Measurements from ENCODE around the gene ZIK1. TPM values are rescaled to one million over a fixed set of nuclear protein-coding genes. Genes with fewer than 3 reads are reported as not detected.

ZIK1 gene
- total RNA-seq, 2 donors from 2014 or later, result 3.3 to 4.9 TPM

DNA sequence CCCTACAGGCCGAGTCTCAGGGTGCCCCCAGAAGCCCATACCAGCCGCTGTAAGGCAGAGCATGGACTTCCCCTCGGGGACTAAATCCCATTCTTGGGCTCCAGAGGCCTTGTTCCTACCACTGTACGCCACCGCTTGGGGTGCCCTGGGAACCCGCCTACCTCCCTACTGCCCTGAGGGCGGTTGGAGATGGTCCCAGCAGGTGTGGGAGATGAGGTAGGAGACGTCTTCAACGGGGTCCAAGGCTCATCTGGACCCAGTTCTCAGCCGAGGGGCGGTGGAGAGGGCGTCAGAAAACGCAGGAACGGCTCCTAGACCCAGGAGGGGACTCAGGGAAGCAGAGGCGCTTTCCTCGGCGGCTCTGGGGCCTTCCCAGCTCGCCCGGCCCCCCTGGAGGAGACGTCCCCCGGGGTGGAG, 833 bp upstream of the ZIK1 start:
- Histone ChIP-seq H3K36me3 (no peaks in the 10 kb centered on the region), H3K27ac (peak overlapping the region; percentile 66 to 75), H3K27me3 (no peaks in the 10 kb centered on the region), H3K4me1 (peaks cover 0 to 21% of the 10 kb centered on the region in 2 donors), H3K4me3 (peak overlapping the region; percentile 53 to 72), H3K9me3 (peaks cover 0 to 26% of the 10 kb centered on the region in 2 donors)
- DNase-seq (ENCODE audit: low spot score), result no peak
- TF ChIP-seq CTCF (IDR thresholded peaks at IDR 0.05), result no peak

- no peak for DNase-seq (ENCODE audit: low spot score)
- Histone ChIP-seq H3K36me3 (peaks cover 33% of the 10 kb centered on the region), H3K9me3 (peaks cover 14 to 70% of the 10 kb centered on the region in 2 donors), H3K27ac (no peak overlapping the region), H3K27me3 (no peaks in the 10 kb centered on the region), H3K4me1 (peaks cover 0 to 15% of the 10 kb centered on the region in 2 donors), H3K4me3 (no peak overlapping the region)
- TF ChIP-seq CTCF (IDR thresholded peaks at IDR 0.05), result no peak
Observed at GRCh38 chr19:57587529-57587928, 3.6 kb downstream of the ZIK1 start.

- DNase-seq (ENCODE audit: low spot score), result no peak
- H3K27ac ChIP-seq, result peak overlapping the region; percentile 54 to 60
- peaks cover 0 to 5% of the 10 kb centered on the region in 2 donors for H3K9me3 ChIP-seq
- H3K4me3 ChIP-seq, result peak overlapping the region; percentile 66 to 91
- H3K36me3 ChIP-seq, result peaks cover 2% of the 10 kb centered on the region
- H3K27me3 ChIP-seq, result no peaks in the 10 kb centered on the region
- H3K4me1 ChIP-seq, result peaks cover 0 to 8% of the 10 kb centered on the region in 2 donors
- TF ChIP-seq CTCF (IDR thresholded peaks at IDR 0.05), result no peak
Observed at GRCh38 chr19:57599377-57599760, 15.4 kb downstream of the ZIK1 start.

- Histone ChIP-seq H3K27me3 (no peaks in the 10 kb centered on the region), H3K36me3 (peaks cover 7% of the 10 kb centered on the region), H3K9me3 (peaks cover 0 to 10% of the 10 kb centered on the region in 2 donors), H3K27ac (peak within 1 kb of the TSS; percentile 54 to 60), H3K4me3 (peak within 1 kb of the TSS; percentile 66 to 91), H3K4me1 (peaks cover 0 to 8% of the 10 kb centered on the region in 2 donors)
- TF ChIP-seq CTCF (IDR thresholded peaks at IDR 0.05), result no peak
- DNase-seq (ENCODE audit: low spot score), result peak; percentile 97
Observed at GRCh38 chr19:57599761-57600383, 15.9 kb downstream of the ZIK1 start, which contains the start of gene ZNF530. ZNF530 (plus strand) TSS chr19:57599885; CDS start chr19:57604346, 4,461 bp downstream.

GRCh38 chr19:57606931-57607330, 23.0 kb downstream of the ZIK1 start:
- no peak for TF ChIP-seq CTCF (IDR thresholded peaks at IDR 0.05)
- Histone ChIP-seq H3K9me3 (peaks cover 0 to 40% of the 10 kb centered on the region in 2 donors), H3K27me3 (no peaks in the 10 kb centered on the region), H3K36me3 (peaks cover 23% of the 10 kb centered on the region), H3K27ac (no peak overlapping the region), H3K4me1 (no peaks in the 10 kb centered on the region), H3K4me3 (no peak overlapping the region)
- DNase-seq (ENCODE audit: low spot score), result no peak
